ENCODE data around the gene VENTX.

- TF ChIP-seq POLR2A (IDR thresholded peaks at IDR 0.05) (no peak), CTCF (IDR thresholded peaks at IDR 0.05) (no peak)
These were observed 38.2 kb upstream of the VENTX start for GRCh38 chr10:133199488-133199885.
